Brain microvascular endothelial cell (primary cell): Measurements from ENCODE around the gene DAGLA.

Experiments used
- DNase-seq: peaks from one replicate; pipeline ENCODE4 v3.0.0-alpha.2; 2020
- H3K27ac ChIP-seq: fragments of 250-450 bp; sonication (Bioruptor Pico); 2 replicates; pipeline ENCODE4 v1.5.1; 2020; ENCODE audit warnings: mild to moderate bottlenecking, moderate library complexity
- H3K27me3 ChIP-seq: fragments of 250-450 bp; sonication (Bioruptor Pico); replicated peaks from 2 replicates; pipeline ENCODE4 v1.5.1; 2020; ENCODE audit warnings: mild to moderate bottlenecking
- H3K36me3 ChIP-seq: fragments of 250-450 bp; sonication (Bioruptor Pico); replicated peaks from 2 replicates; pipeline ENCODE4 v1.5.1; 2020; ENCODE audit warnings: mild to moderate bottlenecking
- H3K4me3 ChIP-seq: 2 replicates; pipeline ENCODE4 v1.5.1; 2011; ENCODE audit warnings: low read depth, mild to moderate bottlenecking, control low read depth, low read length, moderate library complexity
- in situ Hi-C: cut with HindIII; loops from 2 replicates; pipeline ENCODE4 v1.10.0; 2017; ENCODE audit warnings: low sequenced_read_pairs, low pct_ligation_motif_present
- TF ChIP-seq, protein P1 (sequence below): IDR thresholded peaks from 2 replicates; pipeline ENCODE4 v1.5.1; 2011; ENCODE audit warnings: low read depth, mild to moderate bottlenecking, moderate library complexity, low read length, control low read depth, inconsistent platforms; ENCODE audit errors: missing control alignments

DAGLA gene

GRCh38 chr11:61775606-61776554 is 95.7 kb downstream of the DAGLA start:
- H3K4me3 ChIP-seq, result no peak overlapping the region
- DNase-seq, result no peak
- in situ Hi-C loops, result no loop called here
- H3K36me3 ChIP-seq, result peaks cover 29% of the 10 kb centered on the region
- no peaks in the 10 kb centered on the region for H3K27me3 ChIP-seq
- TF ChIP-seq, protein P1, sequence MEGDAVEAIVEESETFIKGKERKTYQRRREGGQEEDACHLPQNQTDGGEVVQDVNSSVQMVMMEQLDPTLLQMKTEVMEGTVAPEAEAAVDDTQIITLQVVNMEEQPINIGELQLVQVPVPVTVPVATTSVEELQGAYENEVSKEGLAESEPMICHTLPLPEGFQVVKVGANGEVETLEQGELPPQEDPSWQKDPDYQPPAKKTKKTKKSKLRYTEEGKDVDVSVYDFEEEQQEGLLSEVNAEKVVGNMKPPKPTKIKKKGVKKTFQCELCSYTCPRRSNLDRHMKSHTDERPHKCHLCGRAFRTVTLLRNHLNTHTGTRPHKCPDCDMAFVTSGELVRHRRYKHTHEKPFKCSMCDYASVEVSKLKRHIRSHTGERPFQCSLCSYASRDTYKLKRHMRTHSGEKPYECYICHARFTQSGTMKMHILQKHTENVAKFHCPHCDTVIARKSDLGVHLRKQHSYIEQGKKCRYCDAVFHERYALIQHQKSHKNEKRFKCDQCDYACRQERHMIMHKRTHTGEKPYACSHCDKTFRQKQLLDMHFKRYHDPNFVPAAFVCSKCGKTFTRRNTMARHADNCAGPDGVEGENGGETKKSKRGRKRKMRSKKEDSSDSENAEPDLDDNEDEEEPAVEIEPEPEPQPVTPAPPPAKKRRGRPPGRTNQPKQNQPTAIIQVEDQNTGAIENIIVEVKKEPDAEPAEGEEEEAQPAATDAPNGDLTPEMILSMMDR, result no peak
- no peak overlapping the region for H3K27ac ChIP-seq

GRCh38 chr11:61776561-61777075 is 96.4 kb downstream of the DAGLA start:
- in situ Hi-C loops, result no loop called here
- H3K27ac ChIP-seq, result no peak overlapping the region
- TF ChIP-seq, protein P1, result peak; percentile 93
- H3K36me3 ChIP-seq, result peaks cover 37% of the 10 kb centered on the region
- no peaks in the 10 kb centered on the region for H3K27me3 ChIP-seq
- no peak overlapping the region for H3K4me3 ChIP-seq
- peak; percentile 67 for DNase-seq

- Histone ChIP-seq H3K4me3 (no peak overlapping the region), H3K27ac (no peak overlapping the region), H3K36me3 (peaks cover 44% of the 10 kb centered on the region), H3K27me3 (no peaks in the 10 kb centered on the region)
- TF ChIP-seq, protein P1, result no peak
- no peak for DNase-seq
- in situ Hi-C loops, result no loop called here
These were observed 97.3 kb downstream of the DAGLA start for GRCh38 chr11:61777234-61778090.

DNA sequence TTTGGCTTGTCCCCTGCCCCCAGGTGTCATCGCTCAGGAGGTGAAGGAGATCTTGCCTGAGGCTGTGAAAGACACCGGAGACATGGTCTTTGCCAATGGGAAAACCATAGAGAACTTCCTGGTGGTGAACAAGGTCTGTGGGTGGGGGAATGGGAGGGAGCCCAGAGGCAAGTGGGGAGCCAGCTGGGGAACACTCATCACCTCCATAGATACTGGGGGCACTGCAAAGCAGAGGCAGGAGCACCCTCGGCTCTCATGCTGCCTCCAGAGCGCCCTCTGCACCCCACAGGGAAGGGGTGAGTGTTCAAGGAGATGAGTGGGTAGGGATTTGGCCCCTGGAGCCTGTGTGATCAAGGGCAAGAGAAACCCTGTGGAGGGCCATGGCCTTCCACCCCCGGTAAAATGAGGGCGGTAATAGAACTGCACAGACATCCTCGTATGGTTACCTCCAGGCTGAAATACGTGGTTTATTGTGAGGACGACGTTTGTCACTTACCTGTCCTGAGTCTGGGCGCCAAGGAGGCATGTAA is 98.2 kb downstream of the DAGLA start:
- Histone ChIP-seq H3K36me3 (peaks cover 52% of the 10 kb centered on the region), H3K4me3 (no peak overlapping the region), H3K27me3 (no peaks in the 10 kb centered on the region), H3K27ac (no peak overlapping the region)
- TF ChIP-seq, protein P1, result no peak
- DNase-seq, result no peak
- in situ Hi-C loops, result no loop called here

- no peaks in the 10 kb centered on the region for H3K27me3 ChIP-seq
- DNase-seq, result no peak
- H3K27ac ChIP-seq, result no peak overlapping the region
- in situ Hi-C loops, result no loop called here
- TF ChIP-seq, protein P1, result no peak
- no peak overlapping the region for H3K4me3 ChIP-seq
- peaks cover 53% of the 10 kb centered on the region for H3K36me3 ChIP-seq
These were observed 98.9 kb downstream of the DAGLA start for GRCh38 chr11:61778920-61779650.
